HK-2 (cell line): ENCODE measurements around the gene CPED1.
A peak's percentile ranks its signal among the peaks of the same experiment; 100 is the strongest.
"Not testable (repeated sequence)": the region's sequence is repeated elsewhere in the genome, so short reads cannot be mapped to it uniquely, and the experiment has no call there.

Experiments
- DNase-seq: peaks from one replicate; pipeline ENCODE4 v3.0.0-alpha.2; 2018; ENCODE audit not compliant: unreplicated experiment

The CPED1 gene

DNA sequence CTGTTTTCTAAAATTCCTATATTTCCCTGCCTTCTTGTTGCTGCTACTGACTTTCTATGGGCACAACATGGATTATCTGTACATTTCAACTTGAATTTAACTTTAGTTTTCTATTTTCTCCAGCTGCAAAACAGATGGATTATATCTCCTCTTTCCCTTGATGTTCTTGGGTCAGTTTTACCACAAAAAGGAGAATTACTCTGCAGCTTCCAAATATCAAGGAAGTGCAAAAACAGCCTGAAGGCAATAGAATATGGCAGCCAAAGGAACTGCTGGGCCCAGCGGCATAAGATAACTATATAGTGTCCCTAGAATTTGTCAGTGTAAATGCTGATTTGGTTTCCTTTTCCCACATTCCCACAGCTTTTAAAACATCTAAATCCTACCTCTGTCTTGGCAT is 29.1 kb downstream of the CPED1 start:
- no peak for DNase-seq

DNA sequence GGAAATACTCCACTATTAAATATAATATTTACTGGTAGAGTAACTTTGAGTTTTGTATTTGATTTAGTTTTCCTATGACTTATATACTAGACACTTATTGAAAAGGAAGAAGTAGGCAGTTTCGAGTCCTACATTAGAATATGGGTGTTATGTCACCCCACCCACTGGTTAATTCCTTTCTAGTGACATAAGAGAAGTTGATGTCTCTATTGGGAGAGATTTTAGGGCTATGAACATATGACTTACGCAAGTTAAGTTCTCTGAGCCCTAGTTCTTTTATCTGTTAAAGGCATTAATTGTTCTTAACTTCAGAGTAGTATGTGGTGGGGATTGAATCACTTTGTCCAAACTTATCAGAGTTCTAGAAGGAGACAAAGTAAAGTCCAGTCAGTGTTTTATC is 30.5 kb downstream of the CPED1 start:
- DNase-seq: no peak

DNA sequence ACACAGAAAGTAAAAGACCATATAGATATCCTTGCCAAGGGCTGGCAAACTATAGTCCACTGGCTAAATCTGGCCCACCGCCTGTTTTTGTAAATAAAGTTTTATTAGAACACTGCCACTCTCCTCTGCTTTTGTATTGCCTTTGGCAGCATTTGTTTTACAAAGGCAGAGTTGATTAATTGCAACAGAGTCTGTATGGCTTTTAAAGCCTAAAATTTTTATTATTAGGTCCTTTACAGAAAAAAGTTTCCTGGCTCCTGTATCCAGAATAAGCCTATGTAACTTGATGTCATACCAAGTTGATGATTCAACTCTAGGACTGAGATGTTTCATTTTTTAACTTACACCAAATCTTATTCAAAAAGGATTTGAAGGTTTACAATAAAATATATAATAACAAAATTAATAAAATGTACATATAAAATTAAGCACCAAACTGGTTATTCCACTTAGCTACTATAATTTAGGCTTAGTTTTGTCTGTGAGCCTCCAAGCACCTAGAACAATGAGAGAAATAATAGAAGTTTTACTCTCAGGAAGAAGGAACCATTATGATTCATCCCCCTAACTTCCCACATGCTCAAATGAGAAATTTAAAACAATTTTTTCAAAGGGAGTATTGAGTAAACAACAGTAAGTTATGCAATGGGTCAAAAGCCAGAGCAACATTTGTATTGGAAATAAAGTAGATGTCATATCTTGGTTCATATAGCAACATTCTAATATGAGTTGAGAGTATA is 31.9 kb downstream of the CPED1 start:
- no peak for DNase-seq

DNA sequence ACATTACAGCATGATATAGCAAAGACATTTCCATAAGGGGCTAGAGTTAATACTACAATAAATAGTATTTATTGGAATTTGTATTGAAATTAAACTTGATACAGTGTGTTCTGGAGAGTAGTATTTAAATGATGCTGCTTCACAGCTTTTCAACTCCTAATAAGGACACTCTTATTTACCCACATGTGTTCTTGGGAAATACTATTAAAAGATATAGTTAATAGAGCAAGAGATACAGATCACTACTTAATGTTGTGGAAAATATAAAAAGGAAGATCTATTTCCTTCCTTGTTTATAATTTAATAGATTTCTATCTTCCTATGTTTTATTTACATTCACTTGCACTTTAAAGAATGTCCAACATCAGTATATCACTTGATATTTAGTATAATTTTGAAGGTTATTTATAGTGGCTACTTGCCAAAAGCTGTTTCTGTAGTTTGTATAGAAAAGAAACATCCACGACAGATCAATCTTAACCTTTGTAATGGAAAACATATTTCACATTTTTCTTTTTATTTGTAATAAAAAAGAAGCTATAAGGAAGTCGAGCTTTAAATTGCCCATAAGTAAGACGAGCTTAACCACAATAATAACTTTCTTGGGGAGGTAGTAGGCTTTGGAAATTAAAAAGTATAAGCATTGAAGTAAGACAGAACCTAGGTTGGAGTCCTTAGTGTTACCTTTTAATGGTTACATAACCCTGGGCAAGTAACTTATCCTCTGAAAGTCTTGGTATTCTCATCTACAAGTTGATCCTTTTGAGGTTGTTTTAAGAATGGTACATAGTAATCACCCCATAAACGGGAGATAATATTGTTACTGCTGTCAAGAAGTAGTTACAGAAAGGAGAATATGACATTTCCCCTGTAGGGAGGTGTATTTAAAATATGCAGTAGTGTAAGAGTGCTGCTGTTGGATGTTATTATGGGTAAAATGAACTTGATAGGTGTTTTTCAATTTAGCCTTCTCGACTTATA is 32.8 kb downstream of the CPED1 start:
- no peak for DNase-seq

DNA sequence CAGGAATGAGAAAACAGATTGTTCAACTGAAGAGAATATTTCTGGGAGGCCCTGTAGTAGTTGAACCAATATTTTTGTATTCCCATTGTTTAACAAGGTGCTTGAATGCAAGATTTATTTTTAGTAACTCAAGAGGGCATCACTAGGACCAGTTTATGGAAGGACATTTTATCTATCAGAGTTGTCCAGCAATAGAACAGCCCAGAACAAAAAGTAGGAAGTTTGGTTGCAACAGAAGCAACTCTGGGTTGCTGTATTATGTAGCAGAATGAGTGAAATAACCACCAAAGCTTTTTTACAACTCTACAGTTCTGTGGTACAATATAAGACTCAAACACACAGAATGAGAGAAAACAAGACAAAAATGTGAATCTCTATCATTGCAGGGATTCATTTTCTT is 34.7 kb downstream of the CPED1 start:
- no peak for DNase-seq

DNA sequence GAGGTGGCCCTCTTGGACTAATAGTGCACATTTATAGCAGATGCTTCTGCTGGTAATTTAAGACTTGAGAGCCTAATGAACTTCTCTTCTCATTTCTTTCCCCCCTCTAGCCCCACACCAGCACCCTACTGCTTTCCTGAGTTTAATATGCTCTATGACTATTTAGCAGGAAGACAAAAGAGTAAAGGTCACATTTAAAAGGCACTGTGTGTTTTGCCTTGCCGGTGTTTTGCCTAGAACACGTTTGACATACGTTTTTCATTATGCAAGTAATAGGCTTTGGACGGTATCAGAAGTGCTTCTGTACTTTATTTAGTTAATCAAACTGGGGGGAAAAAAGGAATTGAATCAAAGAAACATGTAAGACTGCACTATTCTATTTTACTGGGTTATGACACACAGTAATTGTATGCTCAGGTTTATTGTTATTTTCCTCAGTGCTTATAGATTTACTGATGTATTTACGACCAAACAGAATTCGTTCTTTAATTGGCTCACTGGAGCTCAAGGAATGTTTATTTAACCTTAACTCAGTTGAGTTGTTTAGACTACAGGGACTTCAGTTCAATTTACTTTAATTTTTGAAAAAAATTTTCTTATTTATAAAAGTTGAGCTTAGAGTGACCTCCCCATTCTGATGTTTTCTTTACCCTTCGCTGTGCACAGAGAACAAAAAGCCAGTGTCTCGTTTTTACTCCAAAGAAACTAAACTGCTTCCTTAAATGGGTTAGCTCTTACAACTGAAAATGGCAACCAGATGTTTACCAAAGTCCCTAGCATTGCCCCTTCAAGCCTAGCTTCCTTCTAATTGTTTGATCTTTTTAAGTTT is 35.4 kb downstream of the CPED1 start:
- DNase-seq: no peak

DNA sequence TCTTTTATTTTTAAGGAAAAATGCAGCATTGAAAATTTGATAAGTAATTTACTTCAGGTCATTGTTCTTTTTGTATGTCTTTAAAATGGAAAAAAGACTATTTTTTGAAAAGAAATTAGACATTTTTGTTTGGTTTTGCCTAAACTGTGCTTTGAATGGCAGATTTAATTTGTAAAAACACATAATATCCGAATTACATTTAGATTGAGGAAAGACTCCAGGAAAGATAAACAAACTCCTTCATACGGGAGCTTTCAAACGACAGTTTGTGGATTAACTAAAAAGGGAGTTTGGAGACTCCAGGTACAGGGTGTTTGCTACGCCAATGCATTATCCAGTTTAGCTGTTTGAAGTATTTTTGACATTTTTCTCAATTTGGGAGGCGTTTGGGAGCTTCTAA is 36.1 kb downstream of the CPED1 start:
- no peak for DNase-seq

DNA sequence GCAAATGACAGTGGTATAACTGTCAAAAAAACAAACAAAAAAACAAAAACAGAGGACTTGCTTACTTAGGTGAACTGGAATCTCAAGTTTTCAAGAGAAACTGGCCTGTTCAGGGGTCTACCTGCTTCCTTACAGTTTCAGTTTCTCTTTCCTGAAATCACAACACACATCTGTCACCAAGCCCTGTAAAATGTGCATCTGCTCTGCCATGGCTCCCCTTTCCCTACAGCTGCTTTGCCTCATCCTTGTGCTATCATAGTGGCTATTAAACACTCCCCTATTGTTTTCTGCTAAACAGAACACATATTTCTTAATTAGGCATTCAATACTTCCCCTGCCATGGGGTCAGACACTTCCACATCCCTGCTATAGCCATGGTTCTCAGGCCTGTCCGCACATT is 37.6 kb downstream of the CPED1 start:
- no peak for DNase-seq

DNA sequence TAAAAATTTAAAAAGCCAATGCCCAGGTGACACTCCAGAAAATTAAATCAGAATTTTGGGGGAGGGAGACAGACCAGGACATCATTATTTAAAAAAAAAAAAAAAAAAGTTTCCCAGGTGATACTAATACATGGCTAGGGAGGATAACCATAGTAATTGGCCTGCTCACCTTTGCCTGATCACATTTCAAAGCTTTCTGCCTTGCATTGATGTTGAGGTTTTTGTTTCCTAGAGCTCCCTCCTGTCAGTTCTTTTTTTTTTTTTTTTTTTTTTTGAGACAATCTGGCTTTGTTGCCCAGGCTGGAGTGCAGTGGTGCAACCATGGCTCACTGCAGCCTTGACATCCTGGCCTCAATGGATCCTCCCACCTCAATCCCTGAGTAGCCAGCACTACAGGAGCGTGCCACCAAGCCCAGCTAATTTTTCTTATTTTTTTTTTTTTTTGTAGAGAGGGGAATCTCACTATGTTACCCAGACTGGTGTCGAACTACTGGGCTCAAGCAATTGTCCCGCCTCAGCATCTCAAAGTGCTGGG is 38.1 kb downstream of the CPED1 start:
- no peak for DNase-seq

DNA sequence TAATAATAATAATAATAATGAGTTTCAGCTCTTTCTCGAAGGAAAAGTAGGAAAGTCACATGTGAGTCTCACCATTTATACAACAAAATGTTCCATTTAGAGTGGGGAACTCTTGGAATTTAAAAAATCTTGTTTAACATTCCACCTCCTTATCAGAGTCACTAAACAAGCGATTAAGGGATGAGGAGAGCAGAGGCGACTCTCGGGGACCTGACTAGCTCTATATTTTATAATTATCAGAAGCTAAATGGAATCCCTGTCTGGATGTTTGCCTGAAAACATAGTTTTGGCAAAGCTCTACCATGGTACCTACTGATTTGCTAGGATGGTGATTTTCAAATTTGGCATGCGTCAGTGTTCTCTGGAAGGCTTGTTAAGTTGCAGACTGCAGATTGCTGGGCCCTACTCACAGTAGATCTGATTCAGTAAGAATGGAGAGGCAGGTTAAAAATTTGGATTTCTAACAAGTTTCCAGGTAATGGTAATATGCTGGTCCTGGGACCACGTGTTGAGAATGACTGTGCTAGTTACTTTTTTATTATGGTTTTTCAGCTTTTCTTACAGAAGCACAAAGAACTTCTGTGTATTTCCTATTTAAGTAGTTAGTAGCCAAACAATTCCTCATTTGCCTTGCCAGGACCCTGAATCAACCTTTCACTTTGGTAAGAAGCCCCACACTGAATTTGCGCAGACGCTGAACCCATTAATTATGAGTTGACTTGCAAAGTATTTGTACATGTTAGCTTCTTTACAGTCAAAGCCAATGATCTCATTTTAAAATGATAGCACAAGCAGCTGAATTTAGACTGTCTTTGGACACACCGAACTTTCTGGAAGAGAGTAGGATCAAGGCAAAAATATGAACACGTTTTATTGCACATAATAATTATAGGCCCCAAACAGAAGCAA is 39.5 kb downstream of the CPED1 start:
- DNase-seq: no peak

DNA sequence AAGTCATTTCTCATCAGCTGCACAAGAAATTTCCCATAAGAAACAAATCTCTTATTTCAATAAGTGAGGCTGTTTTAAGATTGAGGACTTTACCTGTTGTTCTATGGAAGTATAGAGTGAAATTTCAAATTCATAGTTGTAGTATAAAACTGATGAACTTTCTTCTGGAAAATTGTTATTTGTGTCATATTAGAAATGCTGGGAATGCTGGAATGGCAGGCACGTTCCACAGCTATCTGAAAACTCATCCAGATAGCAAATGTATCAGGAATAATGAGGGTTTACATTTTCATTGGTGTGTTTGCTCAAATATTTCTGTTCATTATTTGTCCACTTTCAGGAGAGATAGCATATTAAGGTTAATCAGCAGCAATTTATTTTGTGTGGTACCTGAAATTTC is 40.8 kb downstream of the CPED1 start:
- no peak for DNase-seq

DNA sequence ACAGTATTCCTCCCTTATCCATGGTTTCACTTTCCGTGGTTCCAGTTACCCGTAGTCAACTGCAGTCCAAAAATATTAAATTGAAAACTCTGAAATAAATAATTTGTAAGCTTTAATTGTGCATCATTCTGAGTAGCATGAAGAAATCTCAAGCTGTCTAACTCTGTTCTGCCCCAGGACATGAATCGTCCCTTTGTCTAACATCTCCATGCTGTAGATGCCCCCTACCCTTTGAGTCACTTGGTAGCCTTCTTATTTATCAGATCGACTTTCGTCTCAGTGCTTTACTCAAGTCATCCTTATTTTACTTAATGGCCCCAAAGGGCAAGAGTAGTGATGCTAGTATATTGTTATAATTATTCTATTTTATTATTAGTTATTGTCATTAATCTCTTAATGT is 41.8 kb downstream of the CPED1 start:
- DNase-seq: no peak

DNA sequence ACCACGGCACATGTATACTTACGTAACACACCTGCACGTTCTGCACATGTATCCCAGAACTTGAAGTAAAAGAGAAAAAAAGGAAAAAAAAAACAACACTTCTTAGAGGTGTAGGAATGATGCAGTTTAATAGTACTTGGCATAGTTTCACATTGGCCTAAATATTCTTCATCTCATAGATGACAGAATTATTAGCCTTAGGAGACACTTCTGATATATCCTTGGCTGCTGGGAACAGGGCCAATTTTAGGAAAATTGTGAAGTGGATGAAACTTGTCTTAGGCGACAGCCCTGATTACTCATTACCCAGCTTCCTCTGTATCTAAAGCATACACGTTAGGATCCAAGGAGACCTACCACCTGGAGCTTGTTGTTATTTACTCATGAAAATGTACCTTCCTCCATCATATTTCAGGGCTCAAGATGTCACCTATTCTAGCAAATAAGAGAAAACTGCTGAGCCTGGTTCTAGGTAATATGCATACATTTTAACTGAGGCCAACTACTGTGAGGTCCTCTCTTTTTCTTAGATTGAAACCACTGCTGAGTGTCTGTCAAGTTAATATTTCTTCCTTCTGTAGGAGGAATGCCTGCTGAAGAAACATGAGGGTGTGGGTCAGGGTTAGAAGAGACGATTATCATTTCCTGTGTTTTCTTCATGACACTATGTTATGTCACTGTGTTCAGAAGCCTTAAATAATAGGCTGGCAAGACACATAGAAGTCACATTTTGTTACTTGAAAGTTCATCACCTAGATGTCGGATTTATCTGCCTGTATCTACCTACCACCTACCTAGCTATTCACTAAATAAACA is 44.3 kb downstream of the CPED1 start:
- DNase-seq: peak; percentile 2

DNA sequence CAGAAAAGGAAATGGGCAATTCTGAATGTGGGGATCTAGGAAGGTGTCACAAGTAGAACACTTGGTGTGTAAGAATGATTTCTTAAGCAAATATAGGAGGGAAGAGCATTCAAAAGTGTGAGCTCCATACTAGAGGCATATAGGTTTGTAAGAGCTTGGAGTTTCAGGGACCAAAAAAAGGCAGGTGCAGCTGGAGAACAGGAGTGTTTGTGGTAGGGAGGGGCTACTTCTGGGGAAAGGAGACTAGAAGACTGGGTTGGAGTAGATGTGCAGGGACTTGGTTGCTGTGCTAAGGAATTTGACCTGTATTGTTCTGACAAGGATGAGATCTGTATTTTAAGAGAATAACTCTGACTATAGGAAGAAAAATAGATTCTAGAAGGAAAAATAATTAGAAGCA is 46.4 kb downstream of the CPED1 start:
- no peak for DNase-seq

DNA sequence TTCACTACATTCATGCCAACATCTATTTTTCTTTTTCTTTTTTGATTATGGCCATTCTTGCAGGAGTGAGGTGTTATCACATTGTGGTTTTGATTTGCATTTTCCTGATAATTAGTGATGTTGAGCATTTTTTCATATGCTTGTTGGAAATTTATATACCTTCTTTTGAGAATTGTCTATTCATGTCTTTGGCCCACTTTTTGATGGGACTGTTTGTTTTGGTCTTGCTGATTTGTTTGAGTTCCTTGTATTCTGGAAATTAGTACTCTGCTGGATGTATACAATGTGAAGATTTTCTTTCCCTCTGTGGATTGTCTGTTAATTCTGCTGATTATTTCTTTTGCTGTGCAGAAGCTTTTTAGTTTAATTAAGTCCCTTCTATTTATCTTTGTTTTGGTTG is 48.3 kb downstream of the CPED1 start:
- DNase-seq: not testable (repeated sequence)

DNA sequence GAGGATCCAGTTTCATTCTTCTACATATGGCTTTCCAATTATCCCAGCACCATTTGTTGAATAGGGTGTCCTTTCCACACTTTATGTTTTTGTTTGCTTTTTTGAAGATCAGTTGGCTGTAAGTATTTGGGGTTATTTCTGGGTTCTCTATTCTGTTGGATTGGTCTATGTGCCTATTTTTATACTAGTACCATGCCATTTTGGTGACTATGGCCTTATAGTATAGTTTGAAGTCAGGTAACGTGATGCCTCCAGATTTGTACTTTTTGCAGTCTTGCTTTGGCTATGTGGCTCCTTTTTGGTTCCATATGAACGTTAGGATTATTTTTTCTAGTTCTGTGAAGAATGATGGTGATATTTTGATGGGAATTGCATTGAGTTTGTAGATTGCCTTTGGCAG is 48.8 kb downstream of the CPED1 start:
- not testable (repeated sequence) for DNase-seq

DNA sequence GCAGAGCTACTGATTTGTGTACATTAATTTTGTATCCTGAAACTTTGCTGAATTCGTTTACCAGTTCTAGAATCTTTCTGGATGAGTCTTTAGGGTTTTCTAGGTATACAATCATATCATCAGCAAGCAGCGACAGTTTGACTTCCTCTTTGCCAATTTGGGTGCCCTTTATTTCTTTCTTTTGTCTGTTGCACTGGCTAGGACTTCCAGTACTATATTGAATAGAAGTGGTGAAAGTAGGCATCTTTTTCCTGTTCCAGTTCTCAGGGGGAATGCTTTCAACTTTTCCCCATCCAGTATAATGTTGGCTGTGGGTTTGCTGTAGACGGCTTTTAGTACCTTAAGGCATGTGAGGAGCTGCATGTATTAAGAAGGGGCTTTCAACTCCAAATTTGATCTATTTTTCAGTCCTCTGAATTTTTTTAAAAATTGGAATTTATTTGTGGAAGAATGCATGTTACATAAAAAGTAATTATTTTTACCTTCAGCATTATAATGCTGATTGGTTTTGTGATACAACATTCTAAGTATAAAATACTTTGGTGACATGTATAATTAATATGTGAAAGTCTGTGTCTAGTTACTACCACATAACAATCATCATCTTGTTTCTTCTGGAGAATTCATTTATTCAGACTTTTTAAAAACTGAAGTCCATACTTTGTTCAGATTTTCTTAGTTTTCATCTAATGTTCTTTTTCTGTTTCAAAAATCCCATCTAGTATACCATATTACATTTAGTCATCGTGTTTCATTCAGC is 49.6 kb downstream of the CPED1 start:
- DNase-seq: no peak

DNA sequence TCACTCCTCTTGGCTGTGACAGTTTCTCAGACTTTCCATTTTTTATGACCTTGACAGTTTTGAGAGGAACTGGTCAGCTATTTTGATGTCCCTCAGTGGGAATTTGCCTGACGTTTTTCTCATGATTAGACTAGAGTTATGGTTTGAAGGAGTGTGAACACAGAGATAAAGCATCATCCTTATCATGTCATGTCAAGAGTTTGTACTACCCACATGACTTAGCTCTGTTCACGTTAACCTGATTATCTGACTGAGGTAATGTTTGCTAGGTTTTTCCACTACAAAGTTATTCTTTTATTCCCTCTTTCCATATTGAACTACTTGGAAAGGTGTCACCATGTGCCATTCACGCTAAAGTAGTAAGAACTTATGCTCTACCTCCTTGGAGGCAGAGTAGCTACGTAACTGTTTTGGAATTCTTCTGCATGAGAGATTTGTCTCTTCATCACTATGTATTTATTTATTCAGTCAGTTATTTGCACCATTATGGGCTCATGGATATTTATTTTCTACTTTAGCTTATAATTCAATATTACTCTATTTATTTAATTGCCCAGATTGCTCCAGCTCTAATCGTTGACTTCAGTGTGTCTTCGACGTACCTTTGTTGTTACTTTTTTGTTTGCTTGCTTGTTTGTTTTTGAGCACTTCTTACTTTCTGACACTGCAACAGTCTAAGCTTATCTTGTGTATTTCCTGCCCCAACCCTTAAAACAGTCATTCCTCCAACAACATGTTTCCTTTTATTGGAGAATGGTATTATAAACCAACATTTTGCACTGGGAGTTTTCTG is 50.4 kb downstream of the CPED1 start:
- DNase-seq: no peak

DNA sequence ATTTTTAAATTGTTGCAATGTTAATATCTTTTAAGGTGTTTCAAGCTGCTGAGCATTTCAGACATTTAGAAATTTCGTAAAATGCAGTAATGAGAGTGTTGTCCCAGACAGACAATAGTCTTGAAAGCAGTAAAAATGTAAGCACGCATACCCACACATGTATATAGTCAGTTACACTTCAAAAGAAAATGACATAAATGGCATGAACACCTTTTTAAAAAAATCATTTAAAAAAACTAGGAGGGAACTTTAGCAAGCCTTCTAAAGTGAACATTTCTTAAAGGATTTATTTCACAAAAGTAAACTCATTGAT is 51.0 kb downstream of the CPED1 start:
- no peak for DNase-seq
